Endodermal cell (in vitro differentiated cells): Measurements from ENCODE around the gene CMTM7. TPM values are rescaled to one million over a fixed set of nuclear protein-coding genes. Genes with fewer than 3 reads are reported as not detected.

Source experiments
- DNase-seq: peaks from one replicate; pipeline ENCODE4 v3.0.0-alpha.2; 2017
- H3K27ac ChIP-seq: 2 replicates; pipeline ENCODE4 v1.5.1; 2013; ENCODE audit warnings: mild to moderate bottlenecking, low read depth, low read length, moderate library complexity
- H3K27me3 ChIP-seq: 2 replicates; pipeline ENCODE4 v1.6.1; 2013; ENCODE audit warnings: mild to moderate bottlenecking, low read length, moderate library complexity; ENCODE audit not compliant: insufficient read depth, control insufficient read depth, poor library complexity, severe bottlenecking
- H3K36me3 ChIP-seq: 2 replicates; pipeline ENCODE4 v1.7.0; 2013; ENCODE audit warnings: mild to moderate bottlenecking, low read length, moderate library complexity; ENCODE audit not compliant: control insufficient read depth, insufficient read depth
- H3K4me1 ChIP-seq: one replicate; pipeline ENCODE4 v1.7.0; 2013; ENCODE audit warnings: low read length; ENCODE audit not compliant: control insufficient read depth, insufficient read depth
- H3K4me3 ChIP-seq: 2 replicates; pipeline ENCODE4 v1.5.1; 2013; ENCODE audit warnings: mild to moderate bottlenecking, low read length, moderate library complexity
- H3K9ac ChIP-seq: 2 replicates; pipeline ENCODE4 v1.6.1; 2013; ENCODE audit warnings: mild to moderate bottlenecking, low read length, moderate library complexity; ENCODE audit not compliant: poor library complexity, severe bottlenecking; ENCODE audit errors: extremely low read depth
- H3K9me3 ChIP-seq: 2 replicates; pipeline ENCODE4 v1.6.1; 2013; ENCODE audit warnings: mild to moderate bottlenecking, low read length, moderate library complexity; ENCODE audit not compliant: control insufficient read depth
- H3K27ac Mint-ChIP-seq: 2 replicates; pipeline ENCODE4 v1.8.0; 2020; ENCODE audit warnings: mixed read lengths
- H3K27me3 Mint-ChIP-seq: 2 replicates; pipeline ENCODE4 v1.8.0; 2021; ENCODE audit warnings: mild to moderate bottlenecking, mixed read lengths; ENCODE audit not compliant: insufficient read depth
- H3K36me3 Mint-ChIP-seq: 2 replicates; pipeline ENCODE4 v1.8.0; 2020; ENCODE audit warnings: low read depth, mixed read lengths
- H3K4me1 Mint-ChIP-seq: 2 replicates; pipeline ENCODE4 v1.8.0; 2020; ENCODE audit warnings: mixed read lengths
- H3K4me3 Mint-ChIP-seq: 2 replicates; pipeline ENCODE4 v1.8.0; 2020; ENCODE audit warnings: mild to moderate bottlenecking, moderate library complexity, mixed read lengths
- H3K9me3 Mint-ChIP-seq: 2 replicates; pipeline ENCODE4 v1.8.0; 2020; ENCODE audit warnings: mild to moderate bottlenecking, mixed read lengths
- WGBS, 2 experiments: methylation state at CpG; one replicate each; pipeline versions ENCODE4 v1.1.5 to v1.1.7; 2013; ENCODE audit warnings: missing lambda C conversion rate in 2 of 2, mixed read lengths in 1 of 2; ENCODE audit not compliant: insufficient coverage in 1 of 2, insufficient read length in 1 of 2; 5-methylcytosine and 5-hydroxymethylcytosine counted together
- total RNA-seq, 2 donors: library from RNA; stranded (reverse); fragmentation: NEBNext Ultra II Directional in 1 of 2; extraction: Animal tissue kit (Norgen Biotek cat#: 25700) in 1 of 2; gene quantifications; 2 replicates in 1 of 2; 3 replicates in 1 of 2; pipeline ENCODE4 v1.2.1, GENCODE V29; 2021
- TF ChIP-seq, protein P1 (sequence below): fragments of 200-600 bp; sonication (generic); conservative IDR thresholded peaks from 2 replicates; pipeline ENCODE4 v1.5.0; 2021; ENCODE audit warnings: antibody characterized with exemption, mild to moderate bottlenecking

Gene CMTM7
- total RNA-seq, 2 donors from 2014 or later, result 11.1 TPM

DNA sequence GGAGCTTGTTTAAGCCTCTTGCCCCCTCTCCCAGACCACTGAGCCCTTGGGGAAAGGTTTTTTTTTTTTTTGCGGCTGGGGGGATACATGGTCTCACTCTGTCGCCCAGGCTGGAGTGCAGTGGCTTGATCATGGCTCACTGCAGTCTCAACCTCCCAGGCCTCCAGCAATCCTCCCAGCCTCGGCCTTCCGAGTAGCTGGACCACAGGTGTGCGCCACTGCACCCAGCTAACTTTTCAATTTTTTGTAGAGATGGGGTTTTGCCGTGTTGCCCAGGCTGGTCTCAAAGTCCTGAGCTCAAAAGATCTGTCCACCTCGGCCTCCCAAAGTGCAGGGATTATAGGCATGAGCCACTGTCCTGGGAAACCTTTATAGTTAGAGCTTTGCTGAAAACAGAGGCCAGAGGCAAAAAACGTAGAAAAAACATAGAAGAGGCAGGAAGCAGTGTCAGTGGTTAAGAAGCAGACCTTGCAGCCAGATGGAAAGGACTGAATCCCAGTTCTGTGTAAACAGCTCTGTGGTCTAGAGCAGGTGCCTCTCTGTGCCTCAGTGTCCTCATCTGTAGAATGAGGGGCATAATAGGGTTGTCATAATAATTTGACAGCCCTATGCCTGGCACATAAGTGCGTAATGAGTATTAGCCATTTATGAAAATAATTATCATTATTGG, 33.1 kb downstream of the CMTM7 start:
- Mint-ChIP-seq H3K27me3 (no peaks in the 10 kb centered on the region), H3K4me1 (peaks cover 15% of the 10 kb centered on the region), H3K4me3 (no peak overlapping the region), H3K27ac (no peak overlapping the region), H3K36me3 (no peaks in the 10 kb centered on the region), H3K9me3 (no peaks in the 10 kb centered on the region)
- Histone ChIP-seq H3K9me3 (no peaks in the 10 kb centered on the region), H3K9ac (no peak overlapping the region), H3K27ac (no peak overlapping the region), H3K4me1 (peaks cover 3% of the 10 kb centered on the region), H3K27me3 (no peaks in the 10 kb centered on the region), H3K4me3 (no peak overlapping the region), H3K36me3 (no peaks in the 10 kb centered on the region)
- 89 to 92% methylated on average over 4 to 8 of the region's 9 CpGs for WGBS, 2 experiments
- no peak for DNase-seq
- TF ChIP-seq, protein P1, sequence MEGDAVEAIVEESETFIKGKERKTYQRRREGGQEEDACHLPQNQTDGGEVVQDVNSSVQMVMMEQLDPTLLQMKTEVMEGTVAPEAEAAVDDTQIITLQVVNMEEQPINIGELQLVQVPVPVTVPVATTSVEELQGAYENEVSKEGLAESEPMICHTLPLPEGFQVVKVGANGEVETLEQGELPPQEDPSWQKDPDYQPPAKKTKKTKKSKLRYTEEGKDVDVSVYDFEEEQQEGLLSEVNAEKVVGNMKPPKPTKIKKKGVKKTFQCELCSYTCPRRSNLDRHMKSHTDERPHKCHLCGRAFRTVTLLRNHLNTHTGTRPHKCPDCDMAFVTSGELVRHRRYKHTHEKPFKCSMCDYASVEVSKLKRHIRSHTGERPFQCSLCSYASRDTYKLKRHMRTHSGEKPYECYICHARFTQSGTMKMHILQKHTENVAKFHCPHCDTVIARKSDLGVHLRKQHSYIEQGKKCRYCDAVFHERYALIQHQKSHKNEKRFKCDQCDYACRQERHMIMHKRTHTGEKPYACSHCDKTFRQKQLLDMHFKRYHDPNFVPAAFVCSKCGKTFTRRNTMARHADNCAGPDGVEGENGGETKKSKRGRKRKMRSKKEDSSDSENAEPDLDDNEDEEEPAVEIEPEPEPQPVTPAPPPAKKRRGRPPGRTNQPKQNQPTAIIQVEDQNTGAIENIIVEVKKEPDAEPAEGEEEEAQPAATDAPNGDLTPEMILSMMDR, result no peak

DNA sequence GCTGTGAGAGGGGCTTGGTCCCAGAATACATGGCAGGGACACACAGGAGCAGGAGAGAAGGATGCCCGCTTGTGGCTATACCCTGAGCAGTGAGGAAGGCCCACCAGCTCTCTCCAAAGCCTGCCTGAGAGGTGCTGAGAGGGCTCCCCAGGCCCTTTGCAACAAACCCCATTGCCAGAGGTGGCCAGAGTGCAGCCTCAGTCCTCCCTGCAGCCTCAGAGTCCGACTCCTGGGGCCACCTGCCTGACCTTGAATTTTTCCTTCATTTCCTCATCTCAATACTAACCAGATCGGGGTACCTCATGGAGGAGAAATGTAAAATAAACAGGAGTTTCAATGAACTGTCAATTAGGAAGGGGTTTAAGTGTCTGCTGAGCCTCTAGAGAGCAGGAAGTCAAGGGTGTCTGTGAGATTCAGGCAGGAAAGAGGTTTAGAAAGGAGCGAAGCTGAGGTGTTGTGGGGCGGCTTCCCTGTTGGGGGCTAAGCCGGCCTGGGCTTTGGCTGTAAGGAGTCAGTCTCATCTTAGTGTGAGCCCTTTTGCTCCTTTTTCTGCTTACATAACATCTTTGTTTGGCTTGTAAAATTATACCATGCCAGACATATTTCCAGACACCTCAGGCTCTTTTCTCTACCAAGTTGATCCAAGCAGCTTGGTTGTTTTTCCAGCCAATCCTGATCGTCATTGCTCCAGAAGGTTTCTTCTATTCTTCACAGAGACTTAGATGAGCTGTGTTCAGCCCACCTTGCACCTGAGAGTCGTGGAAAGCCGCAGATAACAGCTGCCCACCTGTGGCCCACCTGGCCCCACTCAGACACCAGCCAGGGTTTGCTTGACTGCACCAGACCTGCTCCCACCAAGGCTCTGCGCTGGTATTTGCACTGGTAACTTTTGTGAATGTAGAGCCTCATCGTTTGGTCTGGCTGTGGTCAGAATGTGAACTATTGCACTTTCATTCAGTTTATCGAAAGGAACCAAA, 36.7 kb downstream of the CMTM7 start:
- no peaks in the 10 kb centered on the region for H3K27me3 Mint-ChIP-seq
- no peak for DNase-seq
- H3K36me3 Mint-ChIP-seq, result no peaks in the 10 kb centered on the region
- no peak overlapping the region for H3K27ac Mint-ChIP-seq
- Histone ChIP-seq H3K4me3 (no peak overlapping the region), H3K9me3 (no peaks in the 10 kb centered on the region), H3K4me1 (no peaks in the 10 kb centered on the region), H3K27ac (no peak overlapping the region), H3K36me3 (no peaks in the 10 kb centered on the region), H3K9ac (no peak overlapping the region), H3K27me3 (no peaks in the 10 kb centered on the region)
- H3K4me1 Mint-ChIP-seq, result peaks cover 12% of the 10 kb centered on the region
- no peaks in the 10 kb centered on the region for H3K9me3 Mint-ChIP-seq
- H3K4me3 Mint-ChIP-seq, result no peak overlapping the region
- TF ChIP-seq, protein P1, result no peak
- 91 to 92% methylated on average over 6 to 12 of the region's 12 CpGs for WGBS, 2 experiments

DNA sequence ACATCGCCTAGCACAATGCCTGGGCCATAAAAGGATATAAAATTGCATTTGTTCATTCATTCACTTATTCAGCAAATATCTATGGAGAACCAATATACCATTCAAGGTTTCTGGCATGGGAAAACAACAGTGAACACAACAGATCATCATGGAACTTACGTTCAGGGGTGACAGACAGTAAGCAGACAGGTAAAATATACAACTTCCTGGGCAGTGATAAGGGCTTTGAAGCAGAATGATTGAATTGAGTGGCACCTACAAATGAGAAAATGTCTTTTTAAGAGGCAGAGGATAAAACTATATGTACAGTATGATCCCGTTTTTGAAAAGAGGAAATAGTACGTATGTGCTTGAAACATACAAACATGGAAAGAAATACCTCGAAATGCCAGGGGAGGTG, 39.2 kb downstream of the CMTM7 start:
- 92 to 94% methylated on average over 3 to 5 of the region's 5 CpGs for WGBS, 2 experiments
- H3K36me3 ChIP-seq, result no peaks in the 10 kb centered on the region
- H3K9ac ChIP-seq, result no peak overlapping the region
- no peaks in the 10 kb centered on the region for H3K4me1 ChIP-seq
- Mint-ChIP-seq H3K4me1 (peaks cover 6% of the 10 kb centered on the region), H3K27ac (no peak overlapping the region), H3K36me3 (no peaks in the 10 kb centered on the region), H3K9me3 (no peaks in the 10 kb centered on the region), H3K27me3 (no peaks in the 10 kb centered on the region), H3K4me3 (no peak overlapping the region)
- H3K27ac ChIP-seq, result no peak overlapping the region
- TF ChIP-seq, protein P1, result no peak
- no peaks in the 10 kb centered on the region for H3K27me3 ChIP-seq
- H3K9me3 ChIP-seq, result no peaks in the 10 kb centered on the region
- no peak for DNase-seq
- no peak overlapping the region for H3K4me3 ChIP-seq
